Activated CD4-positive, alpha-beta T cell treated with anti-CD3 and anti-CD28 coated beads, Interleukin-2, amount 50 U/mL, for 1 hour (primary cell): ENCODE results near the gene CCDC74A.
"Not testable (repeated sequence)": the region's sequence is repeated elsewhere in the genome, so short reads cannot be mapped to it uniquely, and the experiment has no call there.

Source experiments
- DNase-seq: peaks from one replicate; pipeline ENCODE4 v3.0.0-alpha.2; 2020

CCDC74A gene

DNA sequence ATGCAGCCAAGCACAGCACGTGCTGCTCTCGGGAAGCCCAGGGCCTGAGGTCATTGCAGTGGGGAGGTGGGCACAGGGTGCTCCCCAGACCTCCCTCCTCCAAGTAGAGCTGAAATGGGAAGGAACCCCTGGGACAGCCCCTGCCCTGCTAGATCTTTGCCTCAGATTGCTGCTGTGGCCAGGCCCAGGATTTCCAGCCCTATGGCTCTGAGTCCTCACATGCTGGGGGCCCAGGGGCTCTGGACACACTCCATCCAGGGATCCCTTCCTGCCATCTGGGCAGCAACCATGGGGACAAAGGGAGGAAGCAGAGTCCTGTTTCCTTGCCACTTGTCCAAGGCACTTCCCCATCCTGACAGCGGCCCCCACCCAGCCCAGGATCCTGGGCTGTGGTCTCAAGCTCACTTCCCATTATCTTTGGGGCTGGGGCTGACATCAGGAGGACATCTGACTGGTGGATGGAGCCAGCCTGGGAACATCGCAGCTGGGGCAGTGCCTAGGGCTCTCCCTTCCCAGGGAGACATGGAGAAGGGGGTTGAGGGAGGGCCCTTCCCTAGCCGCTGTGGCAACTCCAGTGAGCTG, 2.3 kb downstream of the CCDC74A start:
- not testable (repeated sequence) for DNase-seq

DNA sequence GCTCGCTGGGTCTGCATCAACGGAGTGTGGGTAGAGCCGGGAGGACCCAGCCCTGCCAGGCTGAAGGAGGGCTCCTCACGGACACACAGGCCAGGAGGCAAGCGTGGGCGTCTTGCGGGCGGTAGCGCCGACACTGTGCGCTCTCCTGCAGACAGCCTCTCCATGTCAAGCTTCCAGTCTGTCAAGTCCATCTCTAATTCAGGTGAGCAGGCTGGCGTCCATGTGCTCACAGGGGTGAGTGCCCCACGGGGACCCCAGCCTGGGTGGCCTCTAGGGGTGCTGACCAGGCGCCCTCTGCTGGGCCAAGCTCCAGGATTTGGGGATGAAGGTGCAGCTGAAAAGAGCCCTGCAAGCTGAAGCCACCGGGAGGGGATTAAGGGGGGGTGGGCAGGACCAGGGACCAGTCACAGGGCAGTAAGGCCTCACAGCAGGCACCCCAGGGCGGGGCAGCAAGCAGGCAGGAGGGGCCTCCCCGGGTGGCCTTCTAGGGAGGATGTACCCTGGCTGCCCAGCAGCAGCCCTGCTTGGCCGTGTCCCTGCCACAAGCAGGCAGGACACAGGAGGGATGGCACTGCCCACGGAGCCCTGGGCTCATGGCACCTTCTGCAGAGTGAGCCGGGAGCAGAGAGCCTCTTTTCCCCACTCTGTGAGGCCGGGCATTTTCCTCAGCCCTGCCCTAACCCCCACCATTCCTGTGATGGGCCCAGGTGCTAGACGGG, 3.1 kb downstream of the CCDC74A start:
- not testable (repeated sequence) for DNase-seq

DNA sequence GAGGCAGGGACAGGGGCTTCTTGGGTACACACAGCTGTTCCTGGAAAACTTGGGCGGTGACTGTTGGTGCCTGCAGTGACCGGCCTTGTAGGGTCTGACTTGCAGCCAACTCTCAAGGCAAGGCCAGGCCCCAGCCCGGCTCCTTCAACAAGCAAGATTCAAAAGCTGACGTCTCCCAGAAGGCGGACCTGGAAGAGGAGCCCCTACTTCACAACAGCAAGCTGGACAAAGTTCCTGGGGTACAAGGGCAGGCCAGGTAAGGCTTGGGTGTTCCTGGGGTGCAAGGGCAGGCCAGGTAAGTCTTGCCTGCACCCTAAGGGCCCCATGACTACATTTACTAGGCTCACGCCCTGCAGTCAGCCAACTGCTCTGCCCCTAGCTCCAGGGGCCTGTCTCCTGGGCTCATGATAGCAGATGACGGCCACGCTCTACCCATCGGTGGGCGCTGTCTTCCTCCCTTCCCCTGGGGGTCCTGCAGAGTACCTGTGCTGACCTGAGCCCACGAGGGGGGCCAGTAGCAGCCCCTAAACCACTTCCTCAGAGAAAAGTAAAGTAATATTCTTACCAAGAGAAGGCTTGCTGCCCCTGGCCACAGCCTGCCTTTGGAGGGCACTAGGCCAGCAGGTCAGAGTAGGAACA, 4.0 kb downstream of the CCDC74A start:
- DNase-seq, result not testable (repeated sequence)

DNA sequence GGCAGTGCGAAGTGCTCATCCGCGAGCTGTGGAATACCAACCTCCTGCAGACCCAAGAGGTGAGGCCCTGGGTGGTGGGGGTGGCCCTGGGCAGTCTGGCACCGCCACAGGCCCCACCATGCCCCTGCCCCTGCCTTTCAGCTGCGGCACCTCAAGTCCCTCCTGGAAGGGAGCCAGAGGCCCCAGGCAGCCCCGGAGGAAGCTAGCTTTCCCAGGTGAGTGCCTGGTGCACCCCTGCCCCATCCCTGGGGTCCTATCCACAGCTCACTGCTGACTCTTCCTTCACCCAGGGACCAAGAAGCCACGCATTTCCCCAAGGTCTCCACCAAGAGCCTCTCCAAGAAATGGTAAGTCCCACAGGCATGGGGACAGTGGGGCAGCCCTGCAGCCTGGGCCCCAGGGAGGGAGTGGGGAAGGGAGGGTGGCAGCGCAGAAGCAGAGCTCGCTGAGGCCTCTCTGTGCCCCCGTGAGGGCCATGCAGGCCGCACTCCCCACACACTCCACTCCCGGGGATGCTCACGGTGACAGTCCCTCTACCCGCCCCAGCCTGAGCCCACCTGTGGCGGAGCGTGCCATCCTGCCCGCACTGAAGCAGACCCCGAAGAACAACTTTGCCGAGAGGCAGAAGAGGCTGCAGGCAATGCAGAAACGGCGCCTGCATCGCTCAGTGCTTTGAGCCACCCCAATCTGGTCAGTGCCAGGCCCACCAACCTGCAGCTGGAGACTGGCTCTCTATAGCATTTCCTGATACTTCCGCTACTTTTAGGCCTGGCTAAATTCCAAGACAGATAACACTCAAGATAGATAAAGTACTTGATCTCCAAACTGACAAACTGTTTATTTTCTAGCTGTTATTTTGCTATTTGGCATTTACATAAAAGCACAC, 5.3 kb downstream of the CCDC74A start:
- DNase-seq, result not testable (repeated sequence)

DNA sequence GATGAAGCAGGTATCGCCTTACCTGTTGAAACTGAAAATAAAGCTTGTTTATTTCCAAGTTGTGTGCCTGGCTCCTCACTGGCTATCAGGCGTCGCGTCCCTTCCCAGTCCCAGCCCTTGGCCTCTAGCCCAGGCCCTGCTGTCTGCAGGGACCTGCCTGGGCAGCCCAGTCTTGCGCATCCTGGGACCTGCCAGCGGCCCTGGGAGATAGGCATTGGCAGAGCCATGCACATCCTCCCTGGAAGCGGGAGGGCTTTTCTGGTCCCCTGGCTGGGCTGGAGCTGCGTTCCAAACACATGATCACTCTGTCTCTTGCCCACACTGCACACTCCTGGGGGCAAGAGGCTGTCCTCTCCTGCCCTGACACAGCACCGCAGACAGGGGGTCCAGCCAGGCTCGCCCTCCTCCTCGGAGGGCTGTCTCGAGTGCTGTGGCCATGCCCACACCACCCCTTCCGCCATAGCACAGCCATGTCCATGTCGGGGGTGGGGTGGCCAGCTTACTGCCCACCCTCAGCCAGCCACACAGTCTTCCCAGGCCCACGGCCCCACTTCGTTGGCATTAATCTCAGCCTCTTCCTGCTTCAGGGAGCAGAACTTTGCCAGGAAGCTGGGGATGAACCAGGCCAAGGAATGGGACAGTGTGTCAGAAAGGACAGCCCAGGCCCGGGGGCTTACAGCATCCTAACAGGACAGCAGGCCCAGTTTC, 6.1 kb downstream of the CCDC74A start:
- DNase-seq, result not testable (repeated sequence)

DNA sequence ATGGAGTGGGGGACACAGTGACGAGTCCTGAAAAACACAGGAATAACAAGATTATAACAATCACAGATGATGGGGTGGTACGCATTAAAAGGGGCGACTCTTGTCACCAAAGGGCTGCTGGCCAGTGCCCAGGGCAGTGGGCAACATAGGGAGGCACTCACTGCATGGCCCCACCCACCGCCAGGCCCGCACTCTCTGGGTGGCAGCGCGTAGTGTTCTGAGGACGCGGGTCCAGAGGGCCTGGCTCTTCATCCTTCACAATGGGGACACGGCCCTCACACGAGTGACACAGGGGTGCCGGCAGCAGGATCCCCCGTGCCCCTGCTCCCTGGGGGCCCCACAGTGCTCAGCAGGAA, 6.6 kb downstream of the CCDC74A start:
- not testable (repeated sequence) for DNase-seq

DNA sequence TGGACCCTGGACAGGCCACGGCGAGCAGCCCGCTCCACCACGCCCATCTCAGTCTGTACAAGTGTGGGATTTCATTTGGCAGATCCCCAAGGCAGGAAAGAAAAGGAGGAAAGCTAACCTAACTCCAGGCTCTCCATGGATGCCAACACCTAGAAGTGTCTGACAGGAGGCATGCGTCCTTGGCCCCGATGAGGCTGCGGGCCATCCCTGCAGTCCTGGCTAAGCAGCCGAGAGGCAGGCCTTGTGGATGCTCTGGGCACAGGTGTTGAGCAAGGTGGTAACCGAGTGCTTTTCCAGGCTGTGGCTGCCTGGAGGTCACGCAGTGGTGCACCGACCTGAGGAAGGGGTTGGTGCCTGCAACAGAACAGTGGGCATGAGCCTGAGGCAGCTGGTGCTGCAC, 7.3 kb downstream of the CCDC74A start:
- DNase-seq, result not testable (repeated sequence)

DNA sequence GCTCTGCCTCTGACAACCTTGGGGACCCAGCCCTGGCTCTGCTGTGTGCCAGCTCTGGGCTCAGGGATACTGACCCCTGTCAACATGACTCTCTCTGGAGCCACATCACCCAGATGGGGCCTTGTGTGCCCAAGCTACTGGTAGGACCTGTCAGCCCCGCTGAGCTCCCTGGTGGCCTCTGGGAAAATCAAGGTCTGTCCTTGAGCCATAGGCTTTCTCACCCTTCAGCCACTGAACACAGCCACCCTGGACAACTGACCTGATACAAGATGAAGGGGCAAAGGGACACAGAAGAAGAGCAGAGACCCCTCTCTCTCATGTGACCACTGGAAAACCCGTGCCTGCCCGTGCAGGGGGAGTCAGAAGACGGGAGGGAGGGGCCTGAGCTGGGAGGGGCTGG, 7.8 kb downstream of the CCDC74A start:
- DNase-seq, result no peak

DNA sequence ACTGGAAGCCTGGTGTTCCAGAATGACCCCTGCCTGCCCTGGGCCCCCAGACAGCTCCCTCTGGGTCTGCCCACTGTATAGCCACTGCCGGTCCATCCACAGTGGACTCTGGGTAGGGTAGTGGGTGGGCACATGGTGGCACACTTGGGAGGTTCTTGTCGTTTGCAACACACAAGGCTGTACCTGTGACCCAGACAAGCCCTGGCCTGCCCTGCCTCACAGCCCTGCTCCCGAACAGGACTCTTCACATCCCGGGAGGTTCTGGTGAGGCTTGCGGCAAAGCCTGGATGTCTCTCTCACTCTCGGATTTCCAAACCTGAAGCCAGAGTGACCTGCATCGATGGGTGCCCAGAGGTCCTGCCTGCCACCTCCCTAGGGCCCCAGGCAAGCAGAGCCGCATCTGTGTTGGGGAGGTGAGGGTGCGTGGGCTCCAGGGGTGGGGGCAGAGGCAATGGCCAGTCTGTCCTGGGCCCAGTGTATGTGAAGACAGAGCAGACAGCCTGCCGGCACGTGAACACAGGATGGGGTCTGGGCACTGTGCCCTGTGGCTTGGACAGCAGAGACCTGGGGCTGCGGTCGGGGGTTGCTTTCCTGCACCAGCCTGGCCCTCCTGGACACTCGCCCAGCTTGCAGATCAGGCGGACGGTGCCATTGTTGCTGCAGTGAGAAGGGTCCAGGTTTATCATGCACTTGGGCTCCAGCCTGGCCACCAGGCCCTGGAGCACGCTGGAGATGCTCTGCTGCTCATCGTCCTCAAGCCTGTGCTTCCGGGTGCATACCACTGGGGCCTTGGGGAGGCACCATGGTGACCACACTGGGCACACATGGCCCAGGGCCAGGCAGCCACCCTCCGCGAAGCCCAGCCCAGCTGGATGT, 8.5 kb downstream of the CCDC74A start:
- not testable (repeated sequence) for DNase-seq

DNA sequence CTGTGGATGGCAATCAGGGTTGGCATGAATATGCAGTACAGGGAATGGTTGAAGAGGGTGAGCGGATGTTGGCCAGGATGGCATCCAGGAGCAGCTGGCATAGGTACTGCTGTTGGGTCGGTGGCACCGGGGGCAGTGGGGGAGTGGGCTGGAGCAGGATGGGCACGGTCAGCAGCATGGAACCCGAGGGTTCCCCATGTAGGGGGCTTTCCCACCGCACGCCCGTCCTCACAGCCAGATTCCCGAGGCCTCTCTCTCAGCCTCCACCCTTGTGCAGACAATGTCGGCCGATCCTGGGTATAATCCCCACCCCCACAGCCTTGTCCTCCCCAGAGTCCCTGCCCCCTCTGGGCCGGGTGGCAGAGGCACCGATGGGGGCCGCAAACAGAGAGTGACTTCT, 9.2 kb downstream of the CCDC74A start:
- DNase-seq, result not testable (repeated sequence)

DNA sequence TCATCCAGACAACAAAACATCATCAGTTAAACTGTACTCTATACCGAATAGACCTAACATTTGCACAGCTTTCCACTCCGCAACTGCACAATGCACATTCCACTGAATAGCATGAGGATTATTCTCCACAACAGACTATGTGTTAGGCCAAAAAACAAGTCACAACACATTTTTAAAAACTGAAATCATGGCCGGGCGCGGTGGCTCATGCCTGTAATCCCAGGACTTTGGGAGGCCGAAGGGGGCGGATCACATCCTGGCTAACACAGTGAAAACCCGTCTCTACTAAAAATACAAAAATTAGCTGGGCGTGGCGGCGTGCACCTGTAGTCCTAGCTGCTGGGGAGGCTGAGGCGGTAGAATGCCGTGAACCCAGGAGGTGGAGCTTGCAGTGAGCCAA, 11.2 kb downstream of the CCDC74A start:
- DNase-seq, result not testable (repeated sequence)

DNA sequence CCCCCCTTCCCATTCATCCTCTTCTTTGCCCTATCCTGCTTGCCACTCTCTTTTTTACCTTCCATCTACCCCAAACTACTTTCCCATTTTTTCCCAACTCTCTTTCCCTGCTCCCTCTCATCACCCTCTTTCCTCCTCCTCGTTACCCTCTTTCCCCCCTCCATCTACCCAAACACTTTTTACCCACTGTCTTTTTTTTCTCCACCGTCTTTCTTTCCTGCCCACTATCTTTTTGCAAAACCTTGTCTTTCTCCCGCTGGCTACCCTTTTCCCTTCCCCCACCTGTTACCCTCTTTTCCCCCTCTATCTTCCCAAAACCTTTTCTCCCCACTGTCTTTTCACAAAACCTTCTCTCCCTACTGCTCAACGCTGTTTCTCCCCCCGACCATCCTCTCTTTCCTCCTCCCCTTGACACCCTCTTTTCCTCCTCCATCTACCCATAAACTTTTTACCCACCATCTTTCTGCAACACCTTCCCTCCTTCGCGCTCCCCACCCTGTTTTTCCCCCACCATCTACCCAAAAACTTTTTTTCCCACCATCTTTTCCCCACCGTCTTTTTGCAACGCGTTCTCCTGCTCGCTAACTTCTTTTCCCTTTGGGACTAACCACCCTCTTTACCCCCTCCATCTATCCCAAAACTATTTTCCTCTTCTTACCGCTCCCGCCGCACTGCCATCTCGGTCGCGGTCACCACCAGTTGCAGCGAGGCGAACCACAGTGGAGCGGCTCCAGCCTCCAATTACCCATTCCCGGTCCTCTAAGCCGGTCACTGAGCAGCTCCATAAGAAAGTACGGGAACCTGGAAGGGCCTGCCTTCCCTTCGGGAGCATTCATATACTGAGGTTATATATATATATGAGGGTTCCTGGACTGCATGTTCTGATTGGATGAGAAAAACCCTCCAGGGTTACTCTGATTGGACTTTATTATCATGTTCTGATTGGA, 15.0 kb downstream of the CCDC74A start:
- DNase-seq, result no peak

DNA sequence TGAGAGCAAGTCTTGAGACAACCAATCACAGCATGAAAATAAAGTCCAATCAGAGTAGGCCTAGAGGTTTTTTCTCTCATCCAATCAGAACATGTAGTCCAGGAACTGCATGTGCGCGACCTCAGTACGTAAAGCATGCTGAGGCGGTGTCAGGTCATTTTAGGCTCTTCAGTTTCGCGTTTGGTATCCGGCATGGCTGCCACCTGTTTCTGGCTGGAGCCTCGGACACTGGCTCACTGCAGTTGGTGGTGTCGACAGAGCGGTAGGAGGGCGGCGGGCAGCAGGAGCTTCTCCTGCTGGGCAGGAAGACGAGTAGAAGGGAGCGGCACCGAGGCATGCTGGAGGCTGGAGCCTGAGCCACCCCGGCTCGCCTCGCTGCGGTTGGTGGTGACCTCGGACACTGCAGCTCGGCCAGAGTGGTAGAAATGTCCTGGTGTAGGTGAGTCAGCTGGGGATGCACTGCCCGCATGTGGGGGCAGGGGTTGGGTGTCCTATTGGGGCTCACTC, 15.8 kb downstream of the CCDC74A start:
- DNase-seq, result no peak

DNA sequence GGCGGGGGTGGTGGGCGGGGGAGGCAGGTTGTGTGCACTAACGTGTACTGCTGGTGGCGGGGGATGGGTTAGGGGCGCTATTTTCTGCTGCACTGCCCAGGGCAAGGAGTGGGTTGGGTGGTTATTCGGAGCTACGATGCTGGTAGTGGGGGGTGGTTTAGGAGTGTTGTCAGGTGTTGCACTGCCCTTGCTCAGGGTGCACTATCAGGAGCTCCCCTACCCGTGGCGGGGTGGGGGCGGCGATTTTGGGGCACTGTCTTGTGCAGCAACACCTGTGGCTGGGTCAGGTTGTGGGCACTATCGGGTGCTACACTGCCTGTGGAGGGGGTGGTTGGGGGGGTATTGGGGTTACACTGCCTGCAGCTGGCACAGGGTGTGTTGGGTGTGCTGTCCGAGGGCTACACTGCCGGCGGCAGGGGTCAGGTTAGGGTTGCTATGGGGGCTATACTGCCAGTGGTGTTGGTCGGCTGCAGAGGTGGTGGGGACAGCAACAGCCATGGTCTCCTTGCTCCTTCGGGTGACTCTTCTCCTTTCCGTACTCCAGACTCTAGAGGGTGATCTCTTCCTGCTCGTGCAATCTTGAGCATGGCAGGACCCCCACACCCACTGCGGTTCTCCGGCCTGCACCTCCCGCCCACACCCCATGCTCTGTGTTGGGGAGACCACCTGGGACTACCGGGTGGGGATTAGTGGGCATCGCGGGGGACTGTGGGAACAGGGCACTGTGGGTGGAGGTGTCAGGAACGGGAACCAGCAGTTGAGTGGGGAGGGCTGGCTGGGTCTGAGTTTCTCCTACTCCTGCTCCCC, 16.5 kb downstream of the CCDC74A start:
- DNase-seq, result not testable (repeated sequence)

DNA sequence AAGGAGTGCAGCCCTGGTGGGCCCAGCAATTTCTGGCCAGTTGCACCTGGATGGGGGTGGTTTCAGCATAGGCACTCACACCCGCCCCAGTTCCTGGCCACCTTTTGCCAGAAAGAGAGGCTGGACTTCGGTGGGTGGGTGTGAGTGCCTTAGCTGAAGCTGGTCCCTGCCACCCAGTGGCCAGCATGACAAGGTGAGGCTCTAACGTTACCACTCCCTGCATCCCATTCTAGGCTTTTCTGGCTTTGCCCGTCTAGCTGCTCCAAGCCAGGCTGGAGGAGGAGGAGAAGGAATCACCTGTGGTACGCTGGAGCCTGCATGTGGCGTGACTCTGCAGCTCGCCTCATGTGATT, 17.1 kb downstream of the CCDC74A start:
- DNase-seq, result not testable (repeated sequence)

DNA sequence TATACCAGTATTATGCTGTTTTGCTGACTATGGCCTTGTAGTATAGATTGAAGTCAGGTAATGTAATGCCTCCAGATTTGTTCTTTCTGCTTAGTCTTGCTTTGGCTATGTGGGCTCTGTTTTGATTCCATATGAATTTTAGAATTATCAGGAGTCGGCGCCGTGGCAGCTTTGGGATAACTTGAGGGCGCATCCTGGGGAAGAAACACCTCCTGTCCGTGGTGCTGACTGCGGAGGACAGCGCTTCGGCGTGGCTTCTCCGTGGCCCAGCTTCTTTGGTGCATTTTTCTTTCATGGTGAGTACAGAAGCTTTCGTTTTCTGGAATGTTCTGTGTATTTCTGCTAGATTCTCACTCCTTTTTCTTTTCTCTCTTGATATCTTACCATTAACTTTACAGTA, 25.2 kb downstream of the CCDC74A start:
- DNase-seq, result no peak

DNA sequence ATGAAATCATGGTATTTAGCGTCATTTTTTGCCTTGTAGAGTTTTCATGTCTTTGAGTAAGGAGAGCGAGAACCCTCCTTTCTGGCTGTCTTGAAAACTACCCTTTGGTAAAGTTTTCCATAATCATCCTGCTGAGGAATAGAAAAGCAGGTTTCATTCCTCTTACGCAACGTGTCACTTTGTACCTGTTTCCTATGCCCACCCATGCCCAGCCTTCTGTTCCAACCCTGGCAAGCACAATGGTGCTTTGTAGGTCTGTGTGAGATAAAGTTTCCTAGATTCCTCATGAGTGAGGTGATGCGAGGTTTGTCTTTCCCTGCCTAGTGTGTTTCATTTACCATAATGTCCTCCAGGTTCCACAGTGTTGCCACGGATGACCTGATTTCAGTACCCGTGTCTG, 29.3 kb downstream of the CCDC74A start:
- no peak for DNase-seq

DNA sequence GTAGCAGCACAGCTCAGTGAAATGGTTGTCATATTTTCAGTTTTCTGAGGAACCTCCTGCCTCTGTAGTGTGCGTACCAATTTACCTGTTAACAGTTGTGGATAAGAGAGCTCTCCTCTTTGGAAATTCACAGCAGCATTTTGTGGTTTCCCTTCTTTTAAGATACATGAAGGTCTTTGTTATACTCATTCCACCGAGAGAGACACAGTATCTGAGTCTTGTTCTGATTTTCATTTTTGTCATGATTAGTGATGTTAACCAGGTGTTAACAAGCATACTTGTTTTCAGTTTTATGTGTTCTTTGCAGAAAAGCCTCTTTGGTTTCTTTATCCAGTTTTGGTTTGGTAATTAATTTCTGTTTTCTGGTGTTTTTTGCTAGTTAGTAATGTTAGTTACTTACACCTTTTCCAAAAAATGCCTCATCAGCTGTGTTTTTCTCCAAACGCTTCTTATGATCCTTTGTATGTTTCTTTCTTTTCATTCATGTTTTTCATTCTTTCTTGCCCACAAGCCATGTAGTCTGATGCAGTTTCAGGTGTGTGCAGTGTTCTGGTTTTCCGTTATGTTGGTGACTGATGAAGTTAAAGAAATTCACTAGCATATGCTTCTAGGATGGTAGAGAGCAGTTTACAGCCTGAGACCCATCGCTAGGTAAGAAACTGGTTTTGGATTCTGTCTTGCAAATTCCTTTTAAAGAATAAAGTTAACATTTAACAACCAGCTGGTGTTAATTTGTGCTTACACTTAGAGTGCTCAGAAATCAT, 30.1 kb downstream of the CCDC74A start:
- no peak for DNase-seq

DNA sequence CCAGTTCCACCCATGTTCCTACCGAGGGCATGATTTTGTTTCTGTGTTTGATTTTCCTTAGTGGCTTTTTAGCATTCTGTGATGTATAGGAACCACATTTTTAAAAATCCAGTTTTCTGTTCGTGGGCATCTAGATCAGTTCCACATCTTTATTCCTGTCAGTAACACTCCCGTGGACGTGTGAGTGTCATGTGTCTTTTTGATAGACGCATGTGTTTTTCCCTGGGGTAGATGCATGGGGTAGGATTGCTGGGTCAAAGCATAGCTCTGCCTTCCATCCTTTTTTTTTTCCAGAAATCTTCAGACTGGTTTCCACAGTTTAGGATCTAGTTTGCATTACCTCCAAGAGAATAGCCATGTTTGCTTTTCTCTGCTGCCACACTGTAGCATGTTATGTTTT, 38.7 kb downstream of the CCDC74A start:
- no peak for DNase-seq
